ENCODE results near the gene SUPT20H.

SUPT20H gene

GRCh38 chr13:36981156-36981743 lies 78.2 kb downstream of the SUPT20H start:
- peak; percentile 35 for DNase-seq (ENCODE audit: extremely low spot score)
- POLR2A ChIA-PET = no interaction called here
- peak; percentile 52 for TF ChIP-seq CTCF (IDR thresholded peaks at IDR 0.05; ENCODE audit: control extremely low read depth, extremely low read depth, low read depth, missing control alignments)
- CTCF ChIA-PET = interaction anchor here (0.6 to 4.5 kb wide), 30 partner anchors 9 to 1002 kb away, joined by 3 to 30 read pairs (median 4); partner anchors contain the start of genes ALG5 and EXOSC8

- ChIA-PET CTCF (interaction anchor here (1.1 to 4.5 kb wide), 5 partner anchors 11 to 121 kb away, joined by 3 to 30 read pairs (median 10); partner anchors contain the start of genes ALG5 and EXOSC8), POLR2A (no interaction called here)
- no peak for DNase-seq (ENCODE audit: extremely low spot score)
- no peak for TF ChIP-seq CTCF (IDR thresholded peaks at IDR 0.05; ENCODE audit: control extremely low read depth, extremely low read depth, low read depth, missing control alignments)
Observed at GRCh38 chr13:36979361-36980050, 80.0 kb downstream of the SUPT20H start.

GRCh38 chr13:36975172-36975571 lies 84.3 kb downstream of the SUPT20H start:
- ChIA-PET POLR2A (no interaction called here), CTCF (interaction anchor here (1.5 kb wide), 1 partner anchor 12 kb away, joined by 4 read pairs; no protein-coding TSS in a partner anchor)
- TF ChIP-seq CTCF (IDR thresholded peaks at IDR 0.05; ENCODE audit: control extremely low read depth, extremely low read depth, low read depth, missing control alignments) = no peak
- no peak for DNase-seq (ENCODE audit: extremely low spot score)

GRCh38 chr13:36973621-36974295 lies 85.7 kb downstream of the SUPT20H start:
- no peak for TF ChIP-seq CTCF (IDR thresholded peaks at IDR 0.05; ENCODE audit: control extremely low read depth, extremely low read depth, low read depth, missing control alignments)
- peak; percentile 33 for DNase-seq (ENCODE audit: extremely low spot score)
- POLR2A ChIA-PET = interaction anchor here (0.7 kb wide), 1 partner anchor 118 kb away, joined by 3 read pairs; no protein-coding TSS in a partner anchor
- CTCF ChIA-PET = interaction anchor here (1.2 to 3.2 kb wide), 5 partner anchors 8 to 37 kb away, joined by 3 to 11 read pairs (median 4); partner anchors contain the start of gene ALG5

GRCh38 chr13:36973009-36973408 lies 86.5 kb downstream of the SUPT20H start:
- CTCF ChIA-PET = interaction anchor here (1.2 to 3.2 kb wide), 4 partner anchors 9 to 38 kb away, joined by 3 to 11 read pairs (median 4); partner anchors contain the start of gene ALG5
- DNase-seq (ENCODE audit: extremely low spot score) = no peak
- POLR2A ChIA-PET = interaction anchor here (0.7 kb wide), 1 partner anchor 117 kb away, joined by 3 read pairs; no protein-coding TSS in a partner anchor
- TF ChIP-seq CTCF (IDR thresholded peaks at IDR 0.05; ENCODE audit: control extremely low read depth, extremely low read depth, low read depth, missing control alignments) = no peak

- POLR2A ChIA-PET = no interaction called here
- CTCF ChIA-PET = no interaction called here
- DNase-seq (ENCODE audit: extremely low spot score) = no peak
Observed at GRCh38 chr13:36966404-36966803, 93.1 kb downstream of the SUPT20H start.

More at GRCh38 chr13:36966404-36966803, 93.1 kb downstream of the SUPT20H start:
- TF ChIP-seq CTCF (IDR thresholded peaks at IDR 0.05; ENCODE audit: control extremely low read depth, extremely low read depth, low read depth, missing control alignments) = no peak
